Astrocyte (in vitro differentiated cells and primary cell): ENCODE data around the gene PDIA2. TPM values are rescaled to one million over a fixed set of nuclear protein-coding genes. Genes with fewer than 3 reads are reported as not detected.

ENCODE experiments used
- DNase-seq: peaks from one replicate; pipeline ENCODE4 v3.0.0-alpha.2; 2010; ENCODE audit warnings: low read depth
- FAIRE-seq: peaks from 2 replicates; lab custom pipeline; 2011; peaks lifted over from hg19 to GRCh38; lab: Jason Lieb, UNC
- H2AFZ ChIP-seq: 2 replicates; pipeline ENCODE4 v1.6.0; 2012; ENCODE audit warnings: low read depth, low read length, inconsistent platforms
- H3K27ac ChIP-seq: 2 replicates; pipeline ENCODE4 v1.5.1; 2011; ENCODE audit warnings: low read depth, low read length, inconsistent platforms
- H3K27me3 ChIP-seq: 2 replicates; pipeline ENCODE4 v1.6.0; 2011; ENCODE audit warnings: low read length, inconsistent platforms; ENCODE audit not compliant: insufficient read depth
- H3K36me3 ChIP-seq: 2 replicates; pipeline ENCODE4 v1.5.1; 2011; ENCODE audit warnings: low read length, inconsistent platforms; ENCODE audit not compliant: insufficient read depth
- H3K4me1 ChIP-seq: 2 replicates; pipeline ENCODE4 v1.5.1; 2011; ENCODE audit warnings: low read length, inconsistent platforms; ENCODE audit not compliant: insufficient read depth
- H3K4me2 ChIP-seq: 2 replicates; pipeline ENCODE4 v1.6.0; 2012; ENCODE audit warnings: low read length, inconsistent platforms
- H3K4me3 ChIP-seq: 2 replicates; pipeline ENCODE4 v1.5.1; 2011; ENCODE audit warnings: low read depth, mild to moderate bottlenecking, low read length, inconsistent platforms; ENCODE audit not compliant: insufficient read depth
- H3K79me2 ChIP-seq: 2 replicates; pipeline ENCODE4 v1.6.0; 2012; ENCODE audit warnings: mild to moderate bottlenecking, low read length, inconsistent platforms; ENCODE audit not compliant: insufficient read depth
- H3K9ac ChIP-seq: 2 replicates; pipeline ENCODE4 v1.6.0; 2012; ENCODE audit warnings: mild to moderate bottlenecking, low read length, inconsistent platforms
- H3K9me3 ChIP-seq: 2 replicates; pipeline ENCODE4 v1.5.1; 2012; ENCODE audit warnings: low read depth, mild to moderate bottlenecking, low read length, inconsistent platforms; ENCODE audit not compliant: insufficient read depth
- H4K20me1 ChIP-seq: 2 replicates; pipeline ENCODE4 v1.6.0; 2012; ENCODE audit warnings: low read length, inconsistent platforms; ENCODE audit not compliant: insufficient read depth
- H3K27ac Mint-ChIP-seq: one replicate; pipeline ENCODE4 v1.8.0; 2021; ENCODE audit warnings: mild to moderate bottlenecking, mixed read lengths; ENCODE audit not compliant: unreplicated experiment
- H3K27me3 Mint-ChIP-seq: one replicate; pipeline ENCODE4 v1.8.0; 2021; ENCODE audit warnings: low read depth, mixed read lengths; ENCODE audit not compliant: unreplicated experiment
- H3K36me3 Mint-ChIP-seq: one replicate; pipeline ENCODE4 v1.8.0; 2021; ENCODE audit warnings: low read depth, mixed read lengths; ENCODE audit not compliant: unreplicated experiment
- H3K4me1 Mint-ChIP-seq: one replicate; pipeline ENCODE4 v1.8.0; 2021; ENCODE audit warnings: low read depth, mixed read lengths; ENCODE audit not compliant: unreplicated experiment
- H3K4me3 Mint-ChIP-seq: one replicate; pipeline ENCODE4 v1.8.0; 2021; ENCODE audit warnings: mild to moderate bottlenecking, moderate library complexity, mixed read lengths; ENCODE audit not compliant: unreplicated experiment
- H3K9me3 Mint-ChIP-seq: one replicate; pipeline ENCODE4 v1.8.0; 2021; ENCODE audit warnings: mild to moderate bottlenecking, mixed read lengths; ENCODE audit not compliant: unreplicated experiment
- CTCF ChIP-seq: IDR thresholded peaks from 2 replicates; pipeline ENCODE4 v1.5.1; 2011; ENCODE audit warnings: low read depth, mild to moderate bottlenecking, inconsistent platforms, low read length, moderate library complexity; ENCODE audit not compliant: insufficient read depth
- EZH2 ChIP-seq: IDR thresholded peaks from 2 replicates; pipeline ENCODE4 v1.6.1; 2012; ENCODE audit warnings: mild to moderate bottlenecking, low read length, inconsistent platforms; ENCODE audit not compliant: insufficient read depth
- total RNA-seq: library from RNA; stranded (reverse); gene quantifications from 2 replicates; pipeline ENCODE4 v1.2.1, GENCODE V29; 2021

PDIA2 gene
- total RNA-seq, 1 donor from 2014 or later = 1.5 TPM

DNA sequence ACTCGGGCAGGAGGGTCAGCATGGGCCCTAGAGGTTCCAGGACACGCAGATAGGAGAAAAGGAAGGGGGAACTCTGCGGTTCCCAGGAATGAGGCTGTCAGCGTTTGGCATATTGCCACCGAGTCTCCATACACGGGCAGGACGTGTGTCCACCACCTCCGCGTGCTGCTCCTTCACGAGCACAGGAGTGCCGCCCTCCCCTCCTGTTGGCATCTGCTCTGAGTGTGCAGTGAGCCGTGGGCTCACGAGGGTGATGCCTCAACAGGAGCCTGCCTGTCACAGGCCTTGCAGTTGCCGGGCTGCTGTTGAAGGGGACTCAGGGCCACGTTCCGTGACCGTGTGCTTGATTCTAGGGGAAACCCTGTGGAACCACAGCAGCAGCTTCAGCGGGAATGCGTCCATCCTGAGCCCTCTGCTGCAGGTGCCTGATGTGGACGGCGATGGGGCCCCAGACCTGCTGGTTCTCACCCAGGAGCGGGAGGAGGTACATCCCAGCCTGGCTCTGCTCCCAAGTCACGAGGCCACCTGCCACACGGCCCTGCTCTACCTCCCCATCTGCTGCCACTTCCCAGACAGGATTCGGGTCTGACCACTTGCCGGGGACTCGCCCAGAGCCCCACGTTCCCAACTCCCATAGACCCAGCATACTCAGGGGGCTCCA is 21.8 kb upstream of the PDIA2 start:
- Histone ChIP-seq H3K36me3 (no peaks in the 10 kb centered on the region), H3K27me3 (no peaks in the 10 kb centered on the region), H4K20me1 (no peaks in the 10 kb centered on the region), H2AFZ (no peak overlapping the region), H3K4me2 (no peak overlapping the region), H3K79me2 (no peaks in the 10 kb centered on the region), H3K9me3 (no peaks in the 10 kb centered on the region), H3K4me3 (no peak overlapping the region), H3K27ac (no peak overlapping the region), H3K9ac (no peak overlapping the region), H3K4me1 (no peaks in the 10 kb centered on the region)
- DNase-seq = no peak
- Mint-ChIP-seq H3K9me3 (no peaks in the 10 kb centered on the region), H3K36me3 (peaks cover 29% of the 10 kb centered on the region), H3K27ac (no peak overlapping the region), H3K27me3 (no peaks in the 10 kb centered on the region), H3K4me3 (no peak overlapping the region), H3K4me1 (no peaks in the 10 kb centered on the region)
- TF ChIP-seq CTCF (no peak), EZH2 (no peak)
- no peak for FAIRE-seq

DNA sequence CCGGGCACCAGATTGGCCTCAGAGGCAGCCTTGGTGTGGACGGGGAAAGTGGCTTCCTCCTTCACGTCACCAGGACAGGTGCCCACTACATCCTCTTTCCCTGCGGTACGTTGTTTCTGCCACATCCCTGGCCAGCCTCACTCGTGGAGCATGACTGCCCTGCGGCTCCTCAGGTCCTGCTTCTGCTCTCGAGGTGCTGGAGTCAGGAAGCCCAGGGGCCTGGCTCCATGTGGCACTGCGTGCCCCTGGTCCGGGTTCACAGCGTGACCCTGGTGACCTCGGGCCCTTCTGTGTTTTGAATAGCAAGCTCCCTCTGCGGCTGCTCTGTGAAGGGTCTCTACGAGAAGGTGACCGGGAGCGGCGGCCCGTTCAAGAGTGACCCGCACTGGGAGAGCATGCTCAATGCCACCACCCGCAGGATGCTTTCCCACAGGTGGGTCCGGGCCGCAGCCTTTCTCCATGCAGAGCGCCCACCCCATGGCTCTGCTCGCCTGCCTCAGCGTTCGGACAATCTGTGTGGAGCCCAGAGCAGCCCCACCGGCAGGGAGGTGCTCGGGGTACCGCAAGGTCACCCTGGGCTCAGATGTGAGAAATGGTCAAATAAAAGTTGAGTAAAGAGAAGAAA is 20.7 kb upstream of the PDIA2 start:
- H3K36me3 Mint-ChIP-seq = peaks cover 29% of the 10 kb centered on the region
- Histone ChIP-seq H3K36me3 (no peaks in the 10 kb centered on the region), H3K79me2 (no peaks in the 10 kb centered on the region), H3K27ac (no peak overlapping the region), H3K4me3 (no peak overlapping the region), H3K27me3 (no peaks in the 10 kb centered on the region), H3K9me3 (no peaks in the 10 kb centered on the region), H4K20me1 (no peaks in the 10 kb centered on the region), H3K4me1 (no peaks in the 10 kb centered on the region), H3K9ac (no peak overlapping the region), H3K4me2 (no peak overlapping the region), H2AFZ (no peak overlapping the region)
- FAIRE-seq (no peak), DNase-seq (no peak)
- TF ChIP-seq EZH2 = no peak
- H3K27ac Mint-ChIP-seq = no peak overlapping the region
- no peak overlapping the region for H3K4me3 Mint-ChIP-seq
- no peaks in the 10 kb centered on the region for H3K9me3 Mint-ChIP-seq
- no peaks in the 10 kb centered on the region for H3K4me1 Mint-ChIP-seq
- H3K27me3 Mint-ChIP-seq = no peaks in the 10 kb centered on the region

DNA sequence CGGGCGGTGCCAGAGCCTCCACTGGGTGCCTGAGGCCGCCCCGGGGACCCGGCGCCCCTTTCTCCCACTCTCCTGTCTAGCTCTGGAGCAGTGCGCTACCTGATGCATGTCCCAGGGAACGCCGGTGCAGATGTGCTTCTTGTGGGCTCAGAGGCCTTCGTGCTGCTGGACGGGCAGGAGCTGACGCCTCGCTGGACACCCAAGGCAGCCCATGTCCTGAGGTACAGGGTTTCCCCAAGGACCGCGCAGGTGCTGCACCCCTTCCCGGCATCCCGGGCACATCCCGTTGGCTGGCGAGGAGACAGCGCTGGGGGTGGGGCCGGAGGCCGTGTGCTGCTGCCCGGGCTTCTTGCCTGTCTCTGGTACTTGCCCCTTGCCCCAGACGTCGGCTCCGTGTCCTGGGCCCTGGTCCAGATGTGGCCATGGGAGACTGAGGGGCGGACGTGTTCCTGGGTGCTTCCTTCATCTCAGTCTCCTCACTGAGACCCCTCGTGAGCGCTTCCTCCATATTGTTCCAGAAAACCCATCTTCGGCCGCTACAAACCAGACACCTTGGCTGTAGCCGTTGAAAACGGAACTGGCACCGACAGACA is 19.7 kb upstream of the PDIA2 start:
- DNase-seq (no peak), FAIRE-seq (no peak)
- H3K27me3 Mint-ChIP-seq = peaks cover 2% of the 10 kb centered on the region
- no peak overlapping the region for H3K27ac Mint-ChIP-seq
- peaks cover 29% of the 10 kb centered on the region for H3K36me3 Mint-ChIP-seq
- no peak overlapping the region for H3K4me3 Mint-ChIP-seq
- H3K4me3 ChIP-seq = no peak overlapping the region
- no peaks in the 10 kb centered on the region for H3K4me1 ChIP-seq
- no peaks in the 10 kb centered on the region for H3K9me3 Mint-ChIP-seq
- no peak overlapping the region for H3K4me2 ChIP-seq
- H4K20me1 ChIP-seq = no peaks in the 10 kb centered on the region
- no peak for TF ChIP-seq EZH2
- TF ChIP-seq CTCF = no peak
- H3K4me1 Mint-ChIP-seq = no peaks in the 10 kb centered on the region
- H3K27ac ChIP-seq = no peak overlapping the region
- no peak overlapping the region for H2AFZ ChIP-seq
- H3K79me2 ChIP-seq = no peaks in the 10 kb centered on the region
- H3K27me3 ChIP-seq = no peaks in the 10 kb centered on the region
- no peaks in the 10 kb centered on the region for H3K36me3 ChIP-seq
- no peak overlapping the region for H3K9ac ChIP-seq
- no peaks in the 10 kb centered on the region for H3K9me3 ChIP-seq
